Esophagus squamous epithelium (tissue), 4 donors: ENCODE results near the gene CLTCL1.

Experiments
- POLR2A ChIP-seq, 4 donors: fragments of 450-650 bp; IDR thresholded peaks; one replicate each; pipeline ENCODE4 v1.6.1; 2017; ENCODE audit warnings: antibody characterized with exemption in 4 of 4, mild to moderate bottlenecking in 4 of 4, moderate library complexity in 3 of 4
- TF ChIP-seq, protein P1 (sequence below), 6 experiments: fragments of 450-650 bp in 4 of 6; fragments of 200-600 bp in 2 of 6; sonication (generic) in 2 of 6; IDR thresholded peaks; one replicate each; pipeline ENCODE4 v1.5.1; 2016 to 2019; ENCODE audit warnings: antibody characterized with exemption in 6 of 6, mild to moderate bottlenecking in 4 of 6, moderate library complexity in 4 of 6

GRCh38 chr22:19290400-19291217, 910 bp downstream of the CLTCL1 start:
- TF ChIP-seq, protein P1, sequence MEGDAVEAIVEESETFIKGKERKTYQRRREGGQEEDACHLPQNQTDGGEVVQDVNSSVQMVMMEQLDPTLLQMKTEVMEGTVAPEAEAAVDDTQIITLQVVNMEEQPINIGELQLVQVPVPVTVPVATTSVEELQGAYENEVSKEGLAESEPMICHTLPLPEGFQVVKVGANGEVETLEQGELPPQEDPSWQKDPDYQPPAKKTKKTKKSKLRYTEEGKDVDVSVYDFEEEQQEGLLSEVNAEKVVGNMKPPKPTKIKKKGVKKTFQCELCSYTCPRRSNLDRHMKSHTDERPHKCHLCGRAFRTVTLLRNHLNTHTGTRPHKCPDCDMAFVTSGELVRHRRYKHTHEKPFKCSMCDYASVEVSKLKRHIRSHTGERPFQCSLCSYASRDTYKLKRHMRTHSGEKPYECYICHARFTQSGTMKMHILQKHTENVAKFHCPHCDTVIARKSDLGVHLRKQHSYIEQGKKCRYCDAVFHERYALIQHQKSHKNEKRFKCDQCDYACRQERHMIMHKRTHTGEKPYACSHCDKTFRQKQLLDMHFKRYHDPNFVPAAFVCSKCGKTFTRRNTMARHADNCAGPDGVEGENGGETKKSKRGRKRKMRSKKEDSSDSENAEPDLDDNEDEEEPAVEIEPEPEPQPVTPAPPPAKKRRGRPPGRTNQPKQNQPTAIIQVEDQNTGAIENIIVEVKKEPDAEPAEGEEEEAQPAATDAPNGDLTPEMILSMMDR (IDR thresholded peaks at IDR 0.05): no peak
- TF ChIP-seq POLR2A (IDR thresholded peaks at IDR 0.05): no peak
